Right renal cortex interstitium (tissue), 3 donors: ENCODE results near the gene NOXA1. TPM values are rescaled to one million over a fixed set of nuclear protein-coding genes. Genes with fewer than 3 reads are reported as not detected.
"Not testable (repeated sequence)": the region's sequence is repeated elsewhere in the genome, so short reads cannot be mapped to it uniquely, and the experiment has no call there.

Experiments
- DNase-seq, 3 donors: peaks; one replicate each; pipeline ENCODE4 v3.0.0-alpha.2; 2013; ENCODE audit warnings: low read depth in 3 of 3, low spot score in 2 of 3
- polyA plus RNA-seq, 3 donors: library from polyadenylated mRNA; unstranded; fragments of 120-200 nt; gene quantifications; one replicate each; pipeline ENCODE4 v1.2.1, GENCODE V29; 2013; ENCODE audit not compliant: insufficient read length in 3 of 3

NOXA1 gene
- polyA plus RNA-seq, 3 donors, result 3.9 to 4.9 (median 4.8) TPM

DNA sequence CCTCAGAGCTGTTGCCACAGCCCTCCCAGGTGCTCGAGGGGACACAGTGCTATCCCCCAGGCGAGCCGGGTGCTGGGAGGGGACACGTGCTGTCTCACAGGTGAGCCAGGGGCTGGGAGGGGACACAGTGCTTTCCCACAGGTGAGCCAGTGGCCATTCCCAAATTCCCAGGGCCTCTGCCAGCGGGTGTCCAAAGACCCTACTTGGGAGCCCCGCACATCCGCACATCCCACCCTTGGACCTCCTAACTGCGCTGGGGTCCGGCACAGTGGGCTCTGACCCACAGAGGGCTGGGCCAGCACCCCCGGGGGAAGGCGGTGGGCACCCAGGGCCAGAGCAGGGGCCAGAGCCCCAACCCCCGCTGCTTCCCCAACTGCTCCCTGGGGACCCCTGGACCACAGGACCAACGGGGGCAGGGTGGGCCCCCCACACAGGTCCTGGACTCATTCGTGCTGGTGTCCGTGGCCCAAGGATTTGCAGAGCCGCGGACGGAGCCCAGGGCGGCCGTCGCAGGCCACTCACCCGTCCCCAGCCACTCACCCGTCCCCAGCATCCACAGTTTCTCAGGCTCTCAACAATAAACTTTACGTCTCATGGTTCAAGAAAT lies 18.1 kb upstream of the NOXA1 start:
- no peak for DNase-seq

DNA sequence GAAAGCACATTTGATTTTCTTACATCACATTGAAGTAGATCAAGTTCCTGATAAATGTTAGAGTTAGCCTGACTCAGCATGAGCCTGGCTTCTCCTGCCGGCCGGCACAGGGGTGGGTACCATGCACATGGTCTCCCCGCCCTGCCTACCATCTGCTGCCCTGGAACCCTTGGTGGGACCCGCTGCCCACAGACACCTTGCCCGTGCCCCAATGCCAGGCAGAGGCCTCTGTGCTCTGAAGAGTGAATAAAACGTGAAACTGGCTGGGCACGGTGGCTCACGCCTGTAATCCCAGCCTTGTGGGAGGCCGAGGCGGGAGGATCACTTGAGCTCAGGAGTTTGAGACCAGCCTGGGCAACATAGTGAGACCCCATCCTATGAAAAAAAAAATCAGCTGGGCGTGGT lies 17.5 kb upstream of the NOXA1 start:
- DNase-seq, result no peak

DNA sequence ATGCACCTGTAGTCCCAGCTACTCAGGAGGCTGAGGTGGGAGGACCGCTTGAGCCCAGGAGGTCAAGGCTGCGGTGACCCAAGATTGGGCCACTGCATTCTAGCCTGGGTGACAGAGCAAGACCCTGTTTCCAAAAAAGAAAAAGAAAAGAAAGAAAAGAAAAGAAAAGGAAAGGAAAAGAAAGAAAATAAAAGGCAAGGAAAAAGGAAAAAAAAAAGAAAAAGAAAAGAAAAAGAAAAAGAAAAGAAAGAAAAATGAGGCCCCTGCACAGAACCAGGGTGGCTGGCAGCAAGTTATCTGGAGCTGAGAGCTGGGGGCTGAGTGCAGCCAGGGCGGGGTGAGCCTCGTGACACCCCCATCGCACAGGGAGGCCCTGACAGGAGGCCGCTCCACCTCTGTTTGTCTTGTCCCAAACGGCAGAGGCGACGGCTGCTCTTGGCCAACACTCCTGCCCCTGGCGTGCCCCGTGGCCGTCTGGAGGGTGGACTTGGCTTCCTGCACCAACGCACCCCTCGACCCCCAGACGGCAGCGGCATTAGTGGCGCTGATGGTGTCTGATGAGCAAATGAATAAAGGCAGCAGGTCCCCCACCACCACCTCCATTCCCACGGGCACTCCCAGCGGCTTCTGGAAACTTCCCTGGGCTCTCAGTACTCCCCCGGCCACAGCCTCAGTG lies 17.0 kb upstream of the NOXA1 start:
- DNase-seq, result no peak

DNA sequence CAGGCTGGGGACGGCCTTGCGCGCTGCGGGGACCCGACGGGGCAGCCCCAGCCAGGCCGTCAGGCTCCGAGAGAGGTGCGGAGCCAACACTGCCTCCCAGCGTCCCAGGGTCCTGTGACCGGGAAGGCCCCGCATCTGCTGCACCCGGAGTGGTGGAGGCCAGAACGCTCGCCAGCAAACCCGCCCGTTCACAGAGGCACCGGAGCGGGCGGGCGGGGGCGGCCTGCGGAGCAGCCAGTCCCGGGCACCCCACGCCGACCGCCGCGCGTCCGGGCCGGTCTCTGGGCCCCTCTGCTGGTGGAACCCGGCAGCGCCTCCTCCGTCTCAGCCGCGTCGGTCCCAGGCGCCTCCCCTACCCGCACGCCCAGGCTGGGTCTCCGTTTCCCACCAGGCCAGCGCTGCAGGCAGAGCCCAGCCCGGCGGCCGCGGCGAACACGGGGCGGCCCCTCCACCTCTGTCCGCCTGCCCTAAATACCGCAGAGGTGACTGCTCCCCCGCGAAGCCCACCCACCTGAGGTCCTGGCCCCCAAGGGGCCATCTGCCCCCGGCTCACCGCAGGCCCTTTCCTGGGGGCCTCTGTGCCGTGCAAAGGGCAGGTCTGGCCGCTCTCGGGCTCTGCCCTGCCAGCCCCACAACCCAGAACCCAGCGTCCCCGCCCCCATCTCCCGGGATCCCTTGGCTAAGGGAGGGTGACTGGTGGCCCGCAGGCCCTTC lies 16.2 kb upstream of the NOXA1 start:
- DNase-seq, result peak in 2 of 3 donors; percentile 48 to 57

- no peak for DNase-seq
Observed at GRCh38 chr9:137407590-137408300, 15.4 kb upstream of the NOXA1 start.

- no peak for DNase-seq
Observed at GRCh38 chr9:137408651-137409405, 14.4 kb upstream of the NOXA1 start.

- DNase-seq, result no peak
Observed at GRCh38 chr9:137409515-137409914, 13.7 kb upstream of the NOXA1 start.

DNA sequence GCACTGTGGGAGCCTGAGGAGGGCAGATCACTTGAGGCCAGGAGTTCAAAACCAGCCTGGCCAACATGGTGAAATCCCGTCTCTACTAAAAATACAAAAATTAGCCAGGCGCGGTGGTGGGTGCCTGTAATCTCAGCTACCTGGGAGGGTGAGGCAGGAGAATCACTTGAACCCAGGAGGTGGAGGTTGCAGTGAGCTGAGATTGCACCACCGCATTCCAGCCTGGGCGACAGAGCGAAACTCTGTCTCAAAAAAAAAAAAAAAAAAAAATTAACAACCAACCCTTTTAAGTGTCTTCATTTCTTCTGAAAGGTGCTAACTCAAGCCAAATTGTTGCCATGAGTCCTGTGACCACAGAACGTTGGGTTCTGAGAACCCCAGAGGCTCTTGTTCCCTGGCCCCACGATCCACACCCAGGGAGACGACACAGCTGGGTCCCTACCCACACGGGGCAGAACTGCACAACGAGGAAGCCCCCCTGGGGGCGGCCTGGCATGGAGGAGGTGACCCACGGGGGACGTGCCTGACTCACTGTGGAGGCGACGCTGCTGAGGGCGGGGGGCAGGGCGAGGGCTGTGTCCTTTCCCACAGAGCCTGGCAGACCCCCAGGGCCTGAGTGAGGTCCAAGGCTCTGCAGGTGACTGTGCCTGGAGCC lies 12.8 kb upstream of the NOXA1 start:
- DNase-seq, result not testable (repeated sequence)

DNA sequence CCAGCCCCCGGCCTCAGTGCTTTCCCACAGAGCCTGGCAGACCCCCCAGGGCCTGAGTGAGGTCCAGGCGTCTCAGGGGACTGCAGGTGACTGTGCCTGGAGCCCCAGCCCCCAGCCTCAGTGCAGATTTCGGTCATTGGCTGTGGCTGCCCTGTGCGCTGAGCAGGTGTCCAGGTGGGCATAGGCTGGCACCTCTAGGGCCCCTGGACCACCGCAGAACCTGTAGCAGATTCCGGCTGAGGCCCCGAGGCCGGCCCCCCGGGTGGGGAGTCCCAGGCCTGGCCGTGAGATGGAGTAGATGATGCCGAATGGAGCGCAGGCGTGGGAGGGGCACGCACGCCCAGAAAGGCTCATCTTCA lies 12.3 kb upstream of the NOXA1 start:
- DNase-seq, result no peak

DNA sequence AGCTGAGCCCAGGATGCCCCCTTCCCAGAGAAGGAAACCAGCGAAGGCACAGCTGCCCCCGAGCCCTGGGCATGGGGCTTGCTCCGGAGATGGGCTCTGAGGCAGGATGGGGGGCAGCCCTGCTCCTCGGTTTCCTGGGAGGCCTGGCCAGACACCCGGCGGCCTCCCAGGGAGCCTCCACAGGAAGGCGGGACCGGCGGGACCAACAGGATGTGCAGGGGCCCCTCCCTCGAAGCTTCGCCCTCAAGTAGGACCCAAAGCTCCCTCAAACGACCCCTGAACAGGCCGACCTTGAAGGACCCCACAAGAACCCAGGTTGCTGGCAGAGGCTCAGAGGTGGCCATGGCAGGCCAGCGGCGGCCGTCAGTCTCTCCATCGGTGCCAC lies 11.9 kb upstream of the NOXA1 start:
- no peak for DNase-seq

GRCh38 chr9:137411645-137412380 lies 11.4 kb upstream of the NOXA1 start:
- no peak for DNase-seq

DNA sequence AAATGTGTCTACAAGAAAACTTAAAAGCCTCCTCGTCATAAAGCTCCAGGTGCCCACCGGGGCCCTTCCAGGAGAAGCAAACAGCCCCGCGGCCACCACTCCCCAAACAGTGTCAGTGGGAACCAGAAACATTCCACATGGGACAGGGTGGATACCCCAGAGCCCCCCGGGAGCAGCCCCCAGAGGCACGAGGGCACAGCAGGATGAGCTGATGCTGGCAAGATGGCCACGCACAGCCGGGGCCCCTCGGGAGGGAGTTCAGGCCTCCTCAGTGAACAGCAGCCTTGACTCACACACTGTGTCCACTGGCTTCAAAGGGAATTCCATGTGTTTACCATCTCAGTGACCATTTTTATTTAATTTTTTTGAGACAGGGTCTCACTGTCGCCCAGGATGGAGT lies 10.8 kb upstream of the NOXA1 start:
- no peak for DNase-seq

- no peak for DNase-seq
Observed at GRCh38 chr9:137415451-137415850, 7.7 kb upstream of the NOXA1 start.

DNA sequence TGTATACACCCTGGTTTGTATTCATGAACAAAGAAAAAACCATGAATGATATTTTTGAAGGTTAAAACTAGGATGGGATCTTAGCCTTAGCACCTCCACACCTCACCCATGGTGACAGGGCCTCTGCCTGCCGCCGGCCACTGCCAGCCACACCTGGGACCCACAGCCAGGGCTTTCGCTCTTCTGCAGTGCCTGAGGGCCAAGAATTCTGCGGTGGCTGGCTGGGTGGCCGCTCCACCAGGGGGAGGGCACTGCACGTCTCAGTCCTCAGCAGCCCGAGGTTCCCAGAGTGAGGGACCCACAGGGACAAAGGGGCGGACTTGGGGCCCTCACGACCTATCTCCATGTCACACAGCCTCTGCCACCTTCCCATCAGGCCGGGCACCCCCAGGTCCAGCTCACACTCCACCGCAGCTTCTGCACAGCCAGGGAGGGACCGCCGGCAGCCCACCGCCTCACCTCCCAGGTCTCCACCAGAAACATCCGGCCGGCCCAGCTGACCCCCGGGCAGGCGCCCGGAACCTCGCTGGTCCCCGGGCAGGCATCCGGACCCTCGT lies 7.1 kb upstream of the NOXA1 start:
- DNase-seq, result no peak

DNA sequence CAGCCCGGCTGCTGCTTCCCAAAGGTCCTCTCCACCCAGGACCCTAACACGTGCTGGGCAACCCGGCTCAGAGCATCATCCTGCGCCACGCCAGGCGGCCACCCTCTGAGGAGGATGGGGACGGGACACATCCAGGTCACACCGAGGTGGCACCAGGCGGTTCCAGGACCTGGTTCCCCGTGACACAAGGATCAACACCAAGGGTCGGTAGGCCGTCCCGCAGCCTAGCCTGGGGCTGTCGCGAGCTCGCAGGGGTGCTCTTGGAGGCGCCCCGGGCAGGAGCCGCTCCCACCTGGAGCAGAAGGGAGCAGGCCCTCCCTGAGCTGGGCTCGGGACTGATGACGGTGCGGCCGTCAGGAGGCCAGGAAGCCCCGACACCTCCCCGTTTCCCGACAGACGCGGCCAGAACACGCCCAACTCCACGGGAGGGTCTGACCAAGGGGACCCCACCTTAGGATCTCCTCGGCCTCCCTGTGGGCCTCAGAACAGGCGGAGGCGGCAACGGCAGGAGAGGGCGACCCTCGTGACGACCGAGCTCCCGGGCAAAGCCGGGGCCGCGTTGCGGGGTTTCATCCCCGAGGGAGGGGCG lies 6.5 kb upstream of the NOXA1 start:
- DNase-seq, result no peak

DNA sequence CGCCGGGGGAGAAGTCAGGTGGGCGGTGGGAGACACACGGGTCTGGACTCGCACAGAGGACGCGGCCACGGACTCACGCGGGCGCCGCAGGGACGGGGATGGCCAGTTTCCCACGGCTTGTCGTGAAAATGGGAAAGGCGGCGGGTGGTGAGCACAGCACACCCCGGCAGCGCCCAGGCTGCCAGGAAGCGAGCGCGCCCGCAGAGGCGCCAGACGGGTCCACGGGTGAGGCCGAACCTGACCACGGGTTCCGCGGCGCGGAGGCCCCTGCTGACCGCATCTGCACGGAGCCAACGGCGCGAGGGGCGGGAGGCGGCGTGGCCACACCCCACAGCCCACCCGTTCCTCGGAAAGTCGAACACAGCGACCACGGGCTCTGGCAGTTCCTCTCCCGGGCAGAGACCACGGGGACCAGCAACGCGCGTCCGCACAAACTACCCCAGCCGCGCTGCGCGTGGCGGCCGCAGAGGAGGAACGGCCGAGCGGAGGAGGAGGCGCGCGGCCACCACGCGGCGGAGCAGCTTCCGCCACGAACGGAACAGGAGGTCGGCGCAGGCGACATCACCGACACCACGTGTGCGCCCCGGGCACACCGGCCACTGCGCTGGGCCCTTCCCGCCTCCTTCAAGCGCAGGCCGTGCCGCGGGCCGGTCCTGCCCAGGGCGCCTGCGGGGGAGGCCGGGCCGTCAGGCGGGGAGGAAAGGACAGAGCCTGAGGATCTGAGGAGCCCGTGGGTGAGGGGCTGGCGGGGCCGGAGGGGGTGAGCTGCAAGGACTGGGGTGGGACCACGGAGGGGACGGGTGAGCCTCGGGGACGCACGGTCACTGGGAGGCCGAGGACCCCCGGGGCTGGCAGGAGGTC lies 5.8 kb upstream of the NOXA1 start:
- DNase-seq, result no peak

DNA sequence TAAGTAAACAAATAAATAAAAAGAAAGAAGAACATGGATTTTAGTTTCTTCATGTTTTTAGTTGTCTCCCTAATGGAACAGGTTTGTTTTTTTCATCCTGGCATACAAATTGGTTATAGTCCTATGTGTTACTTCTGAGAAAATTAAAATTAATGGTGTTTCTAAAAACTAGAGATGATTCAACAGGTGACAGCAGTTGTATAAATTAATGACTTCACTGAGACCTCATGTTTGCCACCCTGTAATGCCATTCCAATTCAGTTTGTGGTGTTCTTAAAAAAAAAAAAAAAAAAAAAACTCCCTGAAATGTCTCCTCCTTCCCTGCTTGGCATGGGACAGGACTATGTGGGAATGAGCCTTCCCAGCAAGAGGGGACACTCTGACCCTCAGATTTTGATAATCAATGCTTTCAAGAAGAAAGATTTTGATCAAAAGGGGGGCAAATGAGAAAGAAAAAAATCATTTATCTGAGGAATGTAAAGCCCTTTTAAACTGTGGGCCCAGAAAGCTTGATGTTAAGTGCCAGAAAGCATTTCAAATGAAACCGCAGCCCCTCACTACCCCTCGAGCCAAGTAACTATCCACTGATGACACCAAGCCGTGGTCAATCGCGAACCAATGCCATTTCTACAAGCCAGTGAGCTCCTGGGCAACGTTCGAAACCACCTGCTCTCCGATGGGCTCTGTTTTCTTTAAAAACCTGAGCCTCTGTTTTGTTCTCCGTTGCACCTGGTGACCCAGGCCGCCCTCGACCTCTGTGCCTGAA lies 1.2 kb upstream of the NOXA1 start:
- DNase-seq, result no peak
